CD8-positive, alpha-beta memory T cell (primary cell): ENCODE data around the gene KCNQ2. TPM values are rescaled to one million over a fixed set of nuclear protein-coding genes. Genes with fewer than 3 reads are reported as not detected.

Experiments
- CTCF ChIA-PET: fragments of 350-600 bp; sonication (Branson Sonifier 250); formaldehyde crosslinking; loops from one replicate; lab custom pipeline; 2021; ENCODE audit warnings: antibody characterized with exemption; lab: Charles Lee
- POLR2A ChIA-PET: fragments of 350-600 bp; sonication (Branson Sonifier 250); formaldehyde crosslinking; loops from one replicate; lab custom pipeline; 2021; ENCODE audit warnings: antibody characterized with exemption; lab: Charles Lee
- DNase-seq, 5 donors: peaks; one replicate each; pipeline versions ENCODE4 v3.0.0 to v3.0.0-alpha.2; 2020 to 2022; ENCODE audit warnings: mixed read lengths in 1 of 5
- H3K27ac ChIP-seq: one replicate; pipeline ENCODE4 v1.7.0; 2013; ENCODE audit warnings: low read depth, mild to moderate bottlenecking, low read length, moderate library complexity
- H3K27me3 ChIP-seq: 2 replicates; pipeline ENCODE4 v1.7.0; 2013; ENCODE audit warnings: low read length, mild to moderate bottlenecking; ENCODE audit not compliant: insufficient read depth, poor library complexity, severe bottlenecking
- H3K36me3 ChIP-seq: 2 replicates; pipeline ENCODE4 v1.7.0; 2013; ENCODE audit warnings: mild to moderate bottlenecking, low read length, moderate library complexity; ENCODE audit not compliant: insufficient read depth
- H3K4me1 ChIP-seq: 2 replicates; pipeline ENCODE4 v1.7.0; 2013; ENCODE audit warnings: mild to moderate bottlenecking, low read length, moderate library complexity; ENCODE audit not compliant: insufficient read depth
- H3K4me3 ChIP-seq: 2 replicates; pipeline ENCODE4 v1.7.0; 2013; ENCODE audit warnings: mild to moderate bottlenecking, low read length
- H3K9me3 ChIP-seq: 2 replicates; pipeline ENCODE4 v1.7.0; 2013; ENCODE audit warnings: mild to moderate bottlenecking, low read length
- H3K27ac Mint-ChIP-seq, 8 donors: one replicate each; pipeline ENCODE4 v1.8.0; 2020 to 2021; ENCODE audit warnings: mixed read lengths in 8 of 8, mild to moderate bottlenecking in 6 of 8, inconsistent platforms in 3 of 8, moderate library complexity in 3 of 8
- H3K27me3 Mint-ChIP-seq, 2 donors: one replicate each; pipeline ENCODE4 v1.8.0; 2020 to 2021; ENCODE audit warnings: mixed read lengths in 2 of 2, mild to moderate bottlenecking in 1 of 2, moderate library complexity in 1 of 2
- H3K36me3 Mint-ChIP-seq, 3 donors: one replicate each; pipeline ENCODE4 v1.8.0; 2020 to 2021; ENCODE audit warnings: mixed read lengths in 3 of 3, inconsistent platforms in 1 of 3, mild to moderate bottlenecking in 1 of 3
- H3K4me1 Mint-ChIP-seq, 3 donors: one replicate each; pipeline ENCODE4 v1.8.0; 2020 to 2021; ENCODE audit warnings: mixed read lengths in 3 of 3, inconsistent platforms in 1 of 3, mild to moderate bottlenecking in 1 of 3
- H3K4me3 Mint-ChIP-seq, 7 donors: one replicate each; pipeline ENCODE4 v1.8.0; 2020 to 2021; ENCODE audit warnings: mixed read lengths in 7 of 7, mild to moderate bottlenecking in 6 of 7, moderate library complexity in 4 of 7, inconsistent platforms in 2 of 7
- H3K9me3 Mint-ChIP-seq, 5 donors: one replicate each; pipeline ENCODE4 v1.8.0; 2020 to 2022; ENCODE audit warnings: mixed read lengths in 5 of 5, mild to moderate bottlenecking in 3 of 5, moderate library complexity in 2 of 5, inconsistent platforms in 1 of 5
- polyA plus RNA-seq: library from polyadenylated mRNA; unstranded; fragments of 300-500 nt; fragmentation: Illumina TruSeq; gene quantifications from one replicate; pipeline ENCODE4 v1.2.3, GENCODE V29; 2021
- total RNA-seq, 2 experiments: library from RNA; stranded (reverse); gene quantifications; one replicate each; pipeline ENCODE4 v1.2.3, GENCODE V29; 2021

KCNQ2 gene
- total and polyA plus RNA-seq, 3 experiments from 2014 or later: not detected

GRCh38 chr20:63457737-63458136 lies 14.7 kb downstream of the KCNQ2 start:
- H3K4me3 Mint-ChIP-seq: no peak overlapping the region
- Histone ChIP-seq H3K36me3 (no peaks in the 10 kb centered on the region), H3K27ac (no peak overlapping the region), H3K27me3 (no peaks in the 10 kb centered on the region), H3K4me3 (no peak overlapping the region), H3K4me1 (no peaks in the 10 kb centered on the region), H3K9me3 (no peaks in the 10 kb centered on the region)
- H3K36me3 Mint-ChIP-seq: no peaks in the 10 kb centered on the region
- peaks cover 20 to 28% of the 10 kb centered on the region in 2 donors for H3K27me3 Mint-ChIP-seq
- H3K9me3 Mint-ChIP-seq: no peaks in the 10 kb centered on the region
- H3K4me1 Mint-ChIP-seq: peaks cover 0 to 7% (median 0%) of the 10 kb centered on the region in 3 donors
- H3K27ac Mint-ChIP-seq: no peak overlapping the region
- no peak for DNase-seq
- CTCF ChIA-PET: no interaction called here
- POLR2A ChIA-PET: no interaction called here

- no peak overlapping the region for H3K27ac Mint-ChIP-seq
- no peaks in the 10 kb centered on the region for H3K27me3 ChIP-seq
Measured at GRCh38 chr20:63456429-63457284, 15.8 kb downstream of the KCNQ2 start.

GRCh38 chr20:63455568-63455859 lies 16.9 kb downstream of the KCNQ2 start:
- H3K27me3 ChIP-seq: no peaks in the 10 kb centered on the region
- no peak overlapping the region for H3K4me3 ChIP-seq
- no peaks in the 10 kb centered on the region for H3K9me3 Mint-ChIP-seq
- peaks cover 15 to 16% of the 10 kb centered on the region in 2 donors for H3K27me3 Mint-ChIP-seq
- H3K27ac Mint-ChIP-seq: no peak overlapping the region
- no peaks in the 10 kb centered on the region for H3K36me3 Mint-ChIP-seq
- no peak for DNase-seq
- H3K4me1 Mint-ChIP-seq: peaks cover 0 to 7% (median 0%) of the 10 kb centered on the region in 3 donors
- ChIA-PET POLR2A (no interaction called here), CTCF (no interaction called here)
- no peaks in the 10 kb centered on the region for H3K36me3 ChIP-seq
- H3K4me3 Mint-ChIP-seq: no peak overlapping the region
- no peaks in the 10 kb centered on the region for H3K4me1 ChIP-seq
- H3K9me3 ChIP-seq: no peaks in the 10 kb centered on the region
- no peak overlapping the region for H3K27ac ChIP-seq

More at GRCh38 chr20:63456429-63457284, 15.8 kb downstream of the KCNQ2 start:
- Histone ChIP-seq H3K36me3 (no peaks in the 10 kb centered on the region), H3K4me3 (no peak overlapping the region), H3K27ac (no peak overlapping the region), H3K9me3 (no peaks in the 10 kb centered on the region), H3K4me1 (no peaks in the 10 kb centered on the region)
- ChIA-PET POLR2A (no interaction called here), CTCF (no interaction called here)
- no peak for DNase-seq
- no peaks in the 10 kb centered on the region for H3K36me3 Mint-ChIP-seq
- no peaks in the 10 kb centered on the region for H3K9me3 Mint-ChIP-seq
- H3K4me3 Mint-ChIP-seq: no peak overlapping the region
- H3K4me1 Mint-ChIP-seq: peaks cover 0 to 7% (median 0%) of the 10 kb centered on the region in 3 donors
- peaks cover 20 to 23% of the 10 kb centered on the region in 2 donors for H3K27me3 Mint-ChIP-seq

- Mint-ChIP-seq H3K9me3 (no peaks in the 10 kb centered on the region), H3K4me1 (peaks cover 0 to 7% (median 0%) of the 10 kb centered on the region in 3 donors), H3K27me3 (peaks cover 14 to 16% of the 10 kb centered on the region in 2 donors), H3K27ac (no peak overlapping the region), H3K4me3 (no peak overlapping the region), H3K36me3 (no peaks in the 10 kb centered on the region)
- DNase-seq: no peak
- H3K4me3 ChIP-seq: no peak overlapping the region
- H3K36me3 ChIP-seq: no peaks in the 10 kb centered on the region
- H3K27ac ChIP-seq: no peak overlapping the region
- POLR2A ChIA-PET: no interaction called here
- H3K27me3 ChIP-seq: no peaks in the 10 kb centered on the region
- CTCF ChIA-PET: no interaction called here
- H3K4me1 ChIP-seq: no peaks in the 10 kb centered on the region
- no peaks in the 10 kb centered on the region for H3K9me3 ChIP-seq
Measured at GRCh38 chr20:63454731-63455567, 17.5 kb downstream of the KCNQ2 start.

- no peak for DNase-seq
- ChIA-PET CTCF (no interaction called here), POLR2A (no interaction called here)
- Mint-ChIP-seq H3K36me3 (no peaks in the 10 kb centered on the region), H3K27ac (no peak overlapping the region), H3K4me3 (no peak overlapping the region), H3K4me1 (peaks cover 0 to 7% (median 0%) of the 10 kb centered on the region in 3 donors), H3K9me3 (no peaks in the 10 kb centered on the region), H3K27me3 (peaks cover 15 to 17% of the 10 kb centered on the region in 2 donors)
- H3K9me3 ChIP-seq: no peaks in the 10 kb centered on the region
- no peak overlapping the region for H3K27ac ChIP-seq
- H3K4me3 ChIP-seq: no peak overlapping the region
- no peaks in the 10 kb centered on the region for H3K27me3 ChIP-seq
- H3K36me3 ChIP-seq: no peaks in the 10 kb centered on the region
- H3K4me1 ChIP-seq: no peaks in the 10 kb centered on the region
Measured at GRCh38 chr20:63452821-63453523, 19.5 kb downstream of the KCNQ2 start.

GRCh38 chr20:63452341-63452740 lies 20.1 kb downstream of the KCNQ2 start:
- CTCF ChIA-PET: no interaction called here
- no peaks in the 10 kb centered on the region for H3K27me3 ChIP-seq
- Mint-ChIP-seq H3K4me3 (no peak overlapping the region), H3K27me3 (peaks cover 19 to 21% of the 10 kb centered on the region in 2 donors), H3K27ac (no peak overlapping the region), H3K4me1 (peaks cover 0 to 7% (median 0%) of the 10 kb centered on the region in 3 donors), H3K36me3 (no peaks in the 10 kb centered on the region), H3K9me3 (no peaks in the 10 kb centered on the region)
- no peak overlapping the region for H3K27ac ChIP-seq
- no peaks in the 10 kb centered on the region for H3K4me1 ChIP-seq
- POLR2A ChIA-PET: no interaction called here
- H3K9me3 ChIP-seq: no peaks in the 10 kb centered on the region
- H3K4me3 ChIP-seq: no peak overlapping the region
- DNase-seq: no peak
- no peaks in the 10 kb centered on the region for H3K36me3 ChIP-seq

- Histone ChIP-seq H3K4me3 (no peak overlapping the region), H3K4me1 (no peaks in the 10 kb centered on the region), H3K27ac (no peak overlapping the region), H3K27me3 (no peaks in the 10 kb centered on the region), H3K36me3 (no peaks in the 10 kb centered on the region), H3K9me3 (no peaks in the 10 kb centered on the region)
- Mint-ChIP-seq H3K9me3 (no peaks in the 10 kb centered on the region), H3K36me3 (no peaks in the 10 kb centered on the region), H3K4me1 (peaks cover 0 to 7% (median 0%) of the 10 kb centered on the region in 3 donors), H3K27ac (no peak overlapping the region), H3K27me3 (peaks cover 23 to 25% of the 10 kb centered on the region in 2 donors), H3K4me3 (no peak overlapping the region)
- ChIA-PET POLR2A (no interaction called here), CTCF (no interaction called here)
- DNase-seq: no peak
Measured at GRCh38 chr20:63451821-63452220, 20.6 kb downstream of the KCNQ2 start.
